Tibial nerve (tissue), 3 donors: Measurements from ENCODE around the gene TBL3.

Experiments
- POLR2A ChIP-seq, 2 donors: fragments of 450-650 bp; IDR thresholded peaks; one replicate each; pipeline ENCODE4 v1.6.1; 2017; ENCODE audit warnings: antibody characterized with exemption in 2 of 2, mild to moderate bottlenecking in 2 of 2, moderate library complexity in 2 of 2
- TF ChIP-seq, protein P1 (sequence below), 5 experiments: fragments of 200-600 bp in 3 of 5; fragments of 450-650 bp in 2 of 5; sonication (generic) in 3 of 5; IDR thresholded peaks; one replicate each; pipeline ENCODE4 v1.5.1; 2016 to 2019; ENCODE audit warnings: antibody characterized with exemption in 5 of 5, mild to moderate bottlenecking in 3 of 5, moderate library complexity in 2 of 5

DNA sequence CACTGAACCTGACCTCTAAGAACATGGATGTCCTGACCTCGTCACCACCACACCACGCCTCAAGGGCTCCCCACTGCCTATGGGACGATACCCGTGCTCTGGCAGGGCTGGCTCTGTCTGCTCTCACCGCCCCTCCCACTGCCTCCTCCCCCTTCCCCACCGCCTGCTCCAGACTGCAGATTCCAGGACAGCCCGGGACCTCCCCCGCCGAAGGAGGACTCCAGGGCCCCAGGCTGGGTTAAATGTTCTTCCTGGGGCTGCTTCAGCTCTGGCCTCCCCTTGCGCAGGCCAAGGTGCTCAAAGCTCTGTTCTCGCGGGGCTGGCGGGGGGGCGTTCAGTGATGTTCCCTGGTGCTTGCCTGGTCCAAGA, 50.9 kb downstream of the TBL3 start:
- TF ChIP-seq, protein P1, sequence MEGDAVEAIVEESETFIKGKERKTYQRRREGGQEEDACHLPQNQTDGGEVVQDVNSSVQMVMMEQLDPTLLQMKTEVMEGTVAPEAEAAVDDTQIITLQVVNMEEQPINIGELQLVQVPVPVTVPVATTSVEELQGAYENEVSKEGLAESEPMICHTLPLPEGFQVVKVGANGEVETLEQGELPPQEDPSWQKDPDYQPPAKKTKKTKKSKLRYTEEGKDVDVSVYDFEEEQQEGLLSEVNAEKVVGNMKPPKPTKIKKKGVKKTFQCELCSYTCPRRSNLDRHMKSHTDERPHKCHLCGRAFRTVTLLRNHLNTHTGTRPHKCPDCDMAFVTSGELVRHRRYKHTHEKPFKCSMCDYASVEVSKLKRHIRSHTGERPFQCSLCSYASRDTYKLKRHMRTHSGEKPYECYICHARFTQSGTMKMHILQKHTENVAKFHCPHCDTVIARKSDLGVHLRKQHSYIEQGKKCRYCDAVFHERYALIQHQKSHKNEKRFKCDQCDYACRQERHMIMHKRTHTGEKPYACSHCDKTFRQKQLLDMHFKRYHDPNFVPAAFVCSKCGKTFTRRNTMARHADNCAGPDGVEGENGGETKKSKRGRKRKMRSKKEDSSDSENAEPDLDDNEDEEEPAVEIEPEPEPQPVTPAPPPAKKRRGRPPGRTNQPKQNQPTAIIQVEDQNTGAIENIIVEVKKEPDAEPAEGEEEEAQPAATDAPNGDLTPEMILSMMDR (IDR thresholded peaks at IDR 0.05): no peak
- TF ChIP-seq POLR2A (IDR thresholded peaks at IDR 0.05): no peak
